HL-60 (cell line): ENCODE results near the gene BRME1.

ENCODE experiments used
- DNase-seq, 2 experiments: peaks; one replicate each; pipeline ENCODE4 v3.0.0-alpha.2; 2010 to 2020; ENCODE audit warnings: low read depth in 1 of 2, low spot score in 1 of 2
- H3K27ac ChIP-seq: fragments of 250-450 bp; sonication (Bioruptor Pico); replicated peaks from 2 replicates; pipeline ENCODE4 v1.5.1; 2020; ENCODE audit warnings: mild to moderate bottlenecking, moderate library complexity
- H3K27me3 ChIP-seq: fragments of 250-450 bp; sonication (Bioruptor Pico); 2 replicates; pipeline ENCODE4 v1.5.1; 2021; ENCODE audit warnings: mild to moderate bottlenecking, moderate library complexity; ENCODE audit not compliant: insufficient read depth, poor library complexity, severe bottlenecking
- H3K4me3 ChIP-seq: replicated peaks from 2 replicates; pipeline ENCODE4 v1.5.1; 2011; ENCODE audit warnings: mild to moderate bottlenecking, control low read depth, low read length; ENCODE audit not compliant: insufficient read depth
- GABPA ChIP-seq: IDR thresholded peaks from 2 replicates; pipeline ENCODE4 v1.6.1; 2012; ENCODE audit warnings: low read depth
- POLR2AphosphoS5 ChIP-seq: IDR thresholded peaks from 2 replicates; pipeline ENCODE4 v1.6.1; 2012; ENCODE audit warnings: low read depth
- SPI1 ChIP-seq: IDR thresholded peaks from 2 replicates; pipeline ENCODE4 v1.6.1; 2012; ENCODE audit warnings: low read depth, mild to moderate bottlenecking, borderline replicate concordance
- TF ChIP-seq, protein P1 (sequence below): IDR thresholded peaks from 2 replicates; pipeline ENCODE4 v1.6.1; 2012; ENCODE audit warnings: low read depth; ENCODE audit not compliant: insufficient replicate concordance
- TF ChIP-seq, protein P2 (sequence below): IDR thresholded peaks from one replicate; pipeline ENCODE4 v1.5.1; 2011; ENCODE audit warnings: low read length, control low read depth, inconsistent platforms; ENCODE audit not compliant: insufficient read depth

Gene BRME1

DNA sequence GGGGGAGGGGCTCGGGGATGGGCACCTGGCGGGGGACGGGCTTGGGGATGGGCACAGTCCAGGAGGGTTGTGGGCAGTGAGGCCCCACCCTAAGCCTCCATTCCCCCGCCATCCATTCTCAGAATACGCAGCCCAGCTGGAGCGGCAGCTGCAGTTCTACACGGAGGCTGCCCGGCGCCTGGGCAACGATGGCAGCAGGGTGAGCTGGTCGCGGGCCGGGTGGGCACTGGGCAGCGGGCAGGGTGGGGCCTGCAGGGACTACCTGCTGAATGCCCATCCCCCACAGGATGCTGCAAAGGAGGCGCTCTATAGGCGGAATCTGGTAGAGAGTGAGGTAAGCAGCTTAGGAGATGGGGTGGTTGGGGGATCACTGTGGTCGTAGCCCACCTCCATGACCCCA, 24.0 kb upstream of the BRME1 start:
- Histone ChIP-seq H3K27me3 (no peaks in the 10 kb centered on the region), H3K4me3 (no peak overlapping the region), H3K27ac (no peak overlapping the region)
- DNase-seq, result no peak
- TF ChIP-seq, protein P1, sequence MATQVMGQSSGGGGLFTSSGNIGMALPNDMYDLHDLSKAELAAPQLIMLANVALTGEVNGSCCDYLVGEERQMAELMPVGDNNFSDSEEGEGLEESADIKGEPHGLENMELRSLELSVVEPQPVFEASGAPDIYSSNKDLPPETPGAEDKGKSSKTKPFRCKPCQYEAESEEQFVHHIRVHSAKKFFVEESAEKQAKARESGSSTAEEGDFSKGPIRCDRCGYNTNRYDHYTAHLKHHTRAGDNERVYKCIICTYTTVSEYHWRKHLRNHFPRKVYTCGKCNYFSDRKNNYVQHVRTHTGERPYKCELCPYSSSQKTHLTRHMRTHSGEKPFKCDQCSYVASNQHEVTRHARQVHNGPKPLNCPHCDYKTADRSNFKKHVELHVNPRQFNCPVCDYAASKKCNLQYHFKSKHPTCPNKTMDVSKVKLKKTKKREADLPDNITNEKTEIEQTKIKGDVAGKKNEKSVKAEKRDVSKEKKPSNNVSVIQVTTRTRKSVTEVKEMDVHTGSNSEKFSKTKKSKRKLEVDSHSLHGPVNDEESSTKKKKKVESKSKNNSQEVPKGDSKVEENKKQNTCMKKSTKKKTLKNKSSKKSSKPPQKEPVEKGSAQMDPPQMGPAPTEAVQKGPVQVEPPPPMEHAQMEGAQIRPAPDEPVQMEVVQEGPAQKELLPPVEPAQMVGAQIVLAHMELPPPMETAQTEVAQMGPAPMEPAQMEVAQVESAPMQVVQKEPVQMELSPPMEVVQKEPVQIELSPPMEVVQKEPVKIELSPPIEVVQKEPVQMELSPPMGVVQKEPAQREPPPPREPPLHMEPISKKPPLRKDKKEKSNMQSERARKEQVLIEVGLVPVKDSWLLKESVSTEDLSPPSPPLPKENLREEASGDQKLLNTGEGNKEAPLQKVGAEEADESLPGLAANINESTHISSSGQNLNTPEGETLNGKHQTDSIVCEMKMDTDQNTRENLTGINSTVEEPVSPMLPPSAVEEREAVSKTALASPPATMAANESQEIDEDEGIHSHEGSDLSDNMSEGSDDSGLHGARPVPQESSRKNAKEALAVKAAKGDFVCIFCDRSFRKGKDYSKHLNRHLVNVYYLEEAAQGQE, result no peak
- TF ChIP-seq POLR2AphosphoS5 (no peak), GABPA (no peak), SPI1 (no peak)
- TF ChIP-seq, protein P2, sequence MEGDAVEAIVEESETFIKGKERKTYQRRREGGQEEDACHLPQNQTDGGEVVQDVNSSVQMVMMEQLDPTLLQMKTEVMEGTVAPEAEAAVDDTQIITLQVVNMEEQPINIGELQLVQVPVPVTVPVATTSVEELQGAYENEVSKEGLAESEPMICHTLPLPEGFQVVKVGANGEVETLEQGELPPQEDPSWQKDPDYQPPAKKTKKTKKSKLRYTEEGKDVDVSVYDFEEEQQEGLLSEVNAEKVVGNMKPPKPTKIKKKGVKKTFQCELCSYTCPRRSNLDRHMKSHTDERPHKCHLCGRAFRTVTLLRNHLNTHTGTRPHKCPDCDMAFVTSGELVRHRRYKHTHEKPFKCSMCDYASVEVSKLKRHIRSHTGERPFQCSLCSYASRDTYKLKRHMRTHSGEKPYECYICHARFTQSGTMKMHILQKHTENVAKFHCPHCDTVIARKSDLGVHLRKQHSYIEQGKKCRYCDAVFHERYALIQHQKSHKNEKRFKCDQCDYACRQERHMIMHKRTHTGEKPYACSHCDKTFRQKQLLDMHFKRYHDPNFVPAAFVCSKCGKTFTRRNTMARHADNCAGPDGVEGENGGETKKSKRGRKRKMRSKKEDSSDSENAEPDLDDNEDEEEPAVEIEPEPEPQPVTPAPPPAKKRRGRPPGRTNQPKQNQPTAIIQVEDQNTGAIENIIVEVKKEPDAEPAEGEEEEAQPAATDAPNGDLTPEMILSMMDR, result no peak

DNA sequence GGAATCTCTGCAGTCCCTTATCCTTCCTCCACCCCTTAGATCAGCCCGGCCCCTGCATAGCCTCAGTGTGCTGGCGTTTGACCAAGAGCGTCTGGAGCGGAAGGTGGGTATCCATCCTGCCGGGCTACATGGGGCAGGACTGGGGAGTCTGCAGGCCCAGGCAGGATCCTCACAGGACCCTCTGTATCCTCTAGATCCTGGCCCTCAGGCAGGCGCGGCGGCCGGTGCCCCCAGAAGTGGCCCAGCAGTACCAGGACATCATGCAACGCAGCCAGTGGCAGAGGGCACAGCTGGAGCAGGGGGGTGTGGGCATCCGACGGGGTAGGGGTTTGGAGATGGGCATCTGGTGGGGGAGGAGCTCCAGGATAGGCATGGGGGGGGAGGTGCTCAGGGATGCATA, 23.4 kb upstream of the BRME1 start:
- TF ChIP-seq SPI1, result no peak
- TF ChIP-seq GABPA, result no peak

DNA sequence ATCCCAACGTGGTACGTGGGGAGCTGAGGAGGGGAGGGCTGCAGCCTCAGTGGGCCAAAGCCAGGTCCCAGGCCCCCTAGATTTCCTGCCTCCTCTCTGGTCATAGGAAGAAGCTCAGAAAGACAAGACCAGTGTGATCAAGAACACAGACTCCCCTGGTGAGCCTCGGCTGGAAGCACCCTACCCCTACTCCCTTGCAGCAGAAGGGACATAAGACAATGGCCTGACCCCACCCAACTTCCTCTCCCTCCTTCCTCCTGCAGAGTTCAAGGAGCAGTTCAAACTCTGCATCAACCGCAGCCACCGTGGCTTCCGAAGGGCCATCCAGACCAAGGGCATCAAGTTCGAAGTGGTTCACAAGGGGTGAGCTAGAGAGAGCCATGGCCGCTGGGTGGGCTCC, 20.8 kb upstream of the BRME1 start:
- TF ChIP-seq, protein P2, result no peak
- TF ChIP-seq POLR2AphosphoS5, result no peak
- TF ChIP-seq, protein P1, result no peak
- no peak for TF ChIP-seq SPI1
- Histone ChIP-seq H3K27me3 (no peaks in the 10 kb centered on the region), H3K27ac (no peak overlapping the region), H3K4me3 (no peak overlapping the region)
- peak in 1 of 2 experiments; percentile 14 for DNase-seq

More for the DNA sequence above, 23.4 kb upstream of the BRME1 start:
- H3K27me3 ChIP-seq, result no peaks in the 10 kb centered on the region
- H3K27ac ChIP-seq, result no peak overlapping the region
- DNase-seq, result no peak
- no peak overlapping the region for H3K4me3 ChIP-seq

DNA sequence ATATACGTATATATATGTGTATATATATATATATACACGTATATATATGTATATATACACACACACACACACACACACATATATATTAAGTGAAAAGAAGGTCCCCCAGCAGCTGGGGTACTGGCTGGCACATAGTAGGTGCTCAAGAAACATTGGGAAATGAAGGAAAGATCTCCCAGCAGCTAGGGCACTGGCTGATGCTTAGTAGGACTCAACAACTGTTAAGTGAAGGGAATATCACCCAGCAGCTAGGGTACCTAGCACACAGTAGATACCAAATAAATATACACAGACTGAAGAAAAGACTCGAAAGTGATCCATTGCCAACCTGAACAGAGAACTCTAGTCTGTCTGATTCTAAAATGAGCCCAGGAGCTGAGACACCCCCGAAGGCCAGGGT, 20.1 kb upstream of the BRME1 start:
- H3K4me3 ChIP-seq, result no peak overlapping the region
- no peak for TF ChIP-seq GABPA
- TF ChIP-seq POLR2AphosphoS5, result no peak
- TF ChIP-seq SPI1, result no peak
- TF ChIP-seq, protein P2, result no peak
- TF ChIP-seq, protein P1, result no peak
- H3K27me3 ChIP-seq, result no peaks in the 10 kb centered on the region
- no peak overlapping the region for H3K27ac ChIP-seq
- no peak for DNase-seq
